Left lung (tissue), 10 donors: Measurements from ENCODE around the gene CCDC83. TPM values are rescaled to one million over a fixed set of nuclear protein-coding genes. Genes with fewer than 3 reads are reported as not detected.
"Not testable (repeated sequence)": the region's sequence is repeated elsewhere in the genome, so short reads cannot be mapped to it uniquely, and the experiment has no call there.

Experiments
- ATAC-seq: fragments of 200-7000 bp; cut with Tn5 transposase; one replicate; pipeline ENCODE4 v1.9.1; 2020; ENCODE audit warnings: moderate library complexity
- DNase-seq, 4 donors: peaks; one replicate each; pipeline ENCODE4 v3.0.0-alpha.2; 2013 to 2020
- H3K27ac ChIP-seq, 2 donors: fragments of 200-600 bp; sonication (generic) in 1 of 2; one replicate each; pipeline versions ENCODE4 v1.5.0 to v1.8.0; 2020 to 2021
- H3K27me3 ChIP-seq, 2 donors: fragments of 200-600 bp; sonication (generic) in 1 of 2; one replicate each; pipeline versions ENCODE4 v1.5.0 to v1.8.0; 2020 to 2021
- H3K36me3 ChIP-seq, 2 donors: fragments of 200-600 bp; sonication (generic) in 1 of 2; one replicate each; pipeline versions ENCODE4 v1.5.0 to v1.8.0; 2020 to 2021
- H3K4me1 ChIP-seq, 2 donors: fragments of 200-600 bp; one replicate each; pipeline ENCODE4 v1.8.0; 2021
- H3K4me3 ChIP-seq, 2 donors: fragments of 200-600 bp; sonication (generic) in 1 of 2; one replicate each; pipeline versions ENCODE4 v1.5.0 to v1.8.0; 2020 to 2021; ENCODE audit warnings: mild to moderate bottlenecking in 1 of 2
- H3K9me3 ChIP-seq, 2 donors: fragments of 200-600 bp; sonication (generic) in 1 of 2; one replicate each; pipeline versions ENCODE4 v1.5.0 to v1.8.0; 2020 to 2021
- intact Hi-C, 2 donors: fragments of 100-400 bp; cut with DNase I; formaldehyde crosslinking; loops; one replicate each; pipeline versions ENCODE4 v1.11.2 to v1.14.2; 2022
- polyA plus RNA-seq, 6 donors: library from polyadenylated mRNA; unstranded; fragments of 120-200 nt; gene quantifications; one replicate each; pipeline ENCODE4 v1.2.1, GENCODE V29; 2013; ENCODE audit not compliant: insufficient read length in 6 of 6
- total RNA-seq, 2 donors: library from RNA; stranded (reverse); fragmentation: NEBNext Ultra II Directional; extraction: Animal tissue kit (Norgen Biotek cat#: 25700); gene quantifications; one replicate each; pipeline ENCODE4 v1.2.1, GENCODE V29; 2021
- TF ChIP-seq, protein P1 (sequence below), 2 donors: fragments of 200-600 bp; sonication (generic) in 1 of 2; IDR thresholded peaks; one replicate each; pipeline versions ENCODE4 v1.5.0 to v1.8.0; 2021; ENCODE audit warnings: antibody characterized with exemption in 2 of 2
- donor health status: DM: no; HTN: yes; CAD: no.
- donor health status: DM: no; HTN: no; CAD: no.

Gene CCDC83
- total and polyA plus RNA-seq, 8 donors, result not detected

DNA sequence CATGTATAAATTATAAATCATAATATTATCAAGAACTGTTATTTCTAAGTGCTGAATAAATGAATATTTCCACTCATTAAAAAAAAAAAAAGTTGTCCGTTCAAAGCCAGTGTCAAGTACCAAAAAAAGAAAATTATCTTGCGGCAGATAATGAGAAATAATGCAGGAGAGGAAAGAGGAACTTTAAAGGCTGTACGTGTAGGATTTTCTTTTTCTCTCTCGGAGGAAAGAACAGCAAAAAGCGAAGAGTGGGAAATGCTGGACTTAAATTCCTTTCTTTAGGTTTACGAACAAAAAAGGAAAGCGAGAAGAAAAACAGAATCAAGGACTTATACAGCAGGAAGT lies 999 bp upstream of the CCDC83 start:
- intact Hi-C loops, result no loop called here
- Histone ChIP-seq H3K27me3 (no peaks in the 10 kb centered on the region), H3K27ac (peak overlapping the region; percentile 83 to 91), H3K4me1 (peaks cover 3 to 15% of the 10 kb centered on the region in 2 donors), H3K4me3 (peak overlapping the region; percentile 30 to 43), H3K36me3 (no peaks in the 10 kb centered on the region), H3K9me3 (no peaks in the 10 kb centered on the region)
- no peak for DNase-seq
- TF ChIP-seq, protein P1, sequence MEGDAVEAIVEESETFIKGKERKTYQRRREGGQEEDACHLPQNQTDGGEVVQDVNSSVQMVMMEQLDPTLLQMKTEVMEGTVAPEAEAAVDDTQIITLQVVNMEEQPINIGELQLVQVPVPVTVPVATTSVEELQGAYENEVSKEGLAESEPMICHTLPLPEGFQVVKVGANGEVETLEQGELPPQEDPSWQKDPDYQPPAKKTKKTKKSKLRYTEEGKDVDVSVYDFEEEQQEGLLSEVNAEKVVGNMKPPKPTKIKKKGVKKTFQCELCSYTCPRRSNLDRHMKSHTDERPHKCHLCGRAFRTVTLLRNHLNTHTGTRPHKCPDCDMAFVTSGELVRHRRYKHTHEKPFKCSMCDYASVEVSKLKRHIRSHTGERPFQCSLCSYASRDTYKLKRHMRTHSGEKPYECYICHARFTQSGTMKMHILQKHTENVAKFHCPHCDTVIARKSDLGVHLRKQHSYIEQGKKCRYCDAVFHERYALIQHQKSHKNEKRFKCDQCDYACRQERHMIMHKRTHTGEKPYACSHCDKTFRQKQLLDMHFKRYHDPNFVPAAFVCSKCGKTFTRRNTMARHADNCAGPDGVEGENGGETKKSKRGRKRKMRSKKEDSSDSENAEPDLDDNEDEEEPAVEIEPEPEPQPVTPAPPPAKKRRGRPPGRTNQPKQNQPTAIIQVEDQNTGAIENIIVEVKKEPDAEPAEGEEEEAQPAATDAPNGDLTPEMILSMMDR (IDR thresholded peaks at IDR 0.05), result no peak
- no peak for ATAC-seq

DNA sequence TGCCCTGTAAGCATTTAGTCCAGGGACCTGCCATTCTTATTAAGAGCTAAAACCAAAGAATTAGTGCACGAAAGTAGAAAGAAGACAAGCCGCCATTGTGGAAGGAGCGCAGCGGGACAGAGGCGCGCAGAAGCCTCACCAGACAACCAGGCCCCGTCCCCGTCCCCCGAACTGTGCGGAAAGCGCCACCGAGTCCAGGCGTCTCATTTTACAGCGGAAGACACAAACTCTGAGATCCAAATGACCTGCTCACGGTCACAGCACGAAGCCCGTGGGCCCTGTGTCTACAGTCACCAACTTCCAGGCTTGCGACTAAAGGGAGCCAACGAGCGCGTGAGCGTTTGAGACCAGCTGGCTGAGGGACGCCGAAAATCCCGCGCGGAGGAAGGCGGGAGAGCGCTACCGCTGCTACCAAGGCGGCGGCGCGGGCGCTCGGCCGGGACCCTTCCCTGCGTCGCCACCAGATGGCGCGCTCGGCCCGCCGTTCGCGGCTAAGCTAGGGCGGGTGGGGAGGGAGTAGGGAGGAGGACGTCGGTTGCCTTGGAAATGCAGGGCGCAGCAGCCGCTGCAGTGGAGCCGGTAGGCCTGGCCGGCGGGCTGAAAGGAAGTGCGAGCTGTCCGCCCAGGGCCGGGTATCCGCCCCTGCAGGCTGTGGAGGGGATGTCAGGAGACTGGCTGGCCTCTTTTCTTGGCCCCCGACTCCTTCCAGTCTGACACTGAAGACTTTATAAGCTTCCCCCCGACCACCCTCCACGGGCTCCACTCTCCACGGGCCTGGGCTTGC lies 434 bp upstream of the CCDC83 start:
- Histone ChIP-seq H3K27me3 (no peaks in the 10 kb centered on the region), H3K36me3 (no peaks in the 10 kb centered on the region), H3K9me3 (no peaks in the 10 kb centered on the region), H3K27ac (peak overlapping the region; percentile 83 to 91), H3K4me3 (peak overlapping the region; percentile 30 to 43), H3K4me1 (peaks cover 3 to 15% of the 10 kb centered on the region in 2 donors)
- intact Hi-C loops, result no loop called here
- peak; percentile 89 to 99 (median 96) for DNase-seq
- TF ChIP-seq, protein P1 (IDR thresholded peaks at IDR 0.05), result peak; percentile 91 to 98
- ATAC-seq, result peak; percentile 100

DNA sequence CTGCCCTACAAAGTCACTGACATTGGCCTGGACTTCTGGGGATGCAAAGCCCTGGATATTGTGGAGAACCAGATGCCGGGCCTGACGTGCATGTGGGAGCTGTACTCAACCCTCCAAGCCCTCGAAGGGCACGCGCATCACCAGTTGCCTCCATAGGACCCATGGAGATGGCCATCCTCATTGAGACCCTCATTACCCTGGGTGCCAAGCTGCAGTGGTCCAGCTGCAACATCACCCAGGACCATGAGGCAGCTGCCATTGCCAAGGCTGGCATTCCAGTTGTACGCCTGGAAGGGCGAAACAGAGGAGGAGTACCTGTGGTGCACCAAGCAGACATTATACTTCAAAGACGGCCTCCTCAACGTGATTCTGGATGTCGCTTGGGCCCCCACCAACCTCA lies 1.9 kb downstream of the CCDC83 start:
- no peaks in the 10 kb centered on the region for H3K27me3 ChIP-seq
- no peaks in the 10 kb centered on the region for H3K36me3 ChIP-seq
- H3K27ac ChIP-seq, result no peak overlapping the region
- intact Hi-C loops, result no loop called here
- DNase-seq, result no peak
- ATAC-seq, result no peak
- H3K4me3 ChIP-seq, result no peak overlapping the region
- peaks cover 3 to 15% of the 10 kb centered on the region in 2 donors for H3K4me1 ChIP-seq
- TF ChIP-seq, protein P1 (IDR thresholded peaks at IDR 0.05), result no peak
- no peaks in the 10 kb centered on the region for H3K9me3 ChIP-seq

DNA sequence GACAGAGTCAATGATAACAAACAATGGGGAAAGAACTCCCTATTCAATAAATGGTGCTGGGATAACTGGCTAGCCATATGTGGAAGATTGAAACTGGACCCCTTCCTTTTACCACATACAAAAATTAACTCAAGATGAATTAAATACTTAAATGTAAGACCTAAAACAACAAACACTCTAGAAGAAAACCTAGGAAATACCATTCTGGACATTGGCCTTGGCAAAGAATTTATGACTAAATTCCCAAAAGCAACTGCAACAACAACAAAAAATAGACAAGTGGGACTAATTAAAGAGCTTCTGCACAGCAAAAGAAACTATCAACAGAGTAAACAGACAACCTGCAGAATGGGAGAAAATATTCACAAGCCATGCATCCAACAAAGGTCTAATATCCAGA lies 4.4 kb downstream of the CCDC83 start:
- ATAC-seq, H3K27ac ChIP-seq, H3K9me3 ChIP-seq, DNase-seq, intact Hi-C loops, H3K4me1 ChIP-seq, H3K27me3 ChIP-seq, H3K4me3 ChIP-seq, H3K36me3 ChIP-seq: not testable (repeated sequence)

DNA sequence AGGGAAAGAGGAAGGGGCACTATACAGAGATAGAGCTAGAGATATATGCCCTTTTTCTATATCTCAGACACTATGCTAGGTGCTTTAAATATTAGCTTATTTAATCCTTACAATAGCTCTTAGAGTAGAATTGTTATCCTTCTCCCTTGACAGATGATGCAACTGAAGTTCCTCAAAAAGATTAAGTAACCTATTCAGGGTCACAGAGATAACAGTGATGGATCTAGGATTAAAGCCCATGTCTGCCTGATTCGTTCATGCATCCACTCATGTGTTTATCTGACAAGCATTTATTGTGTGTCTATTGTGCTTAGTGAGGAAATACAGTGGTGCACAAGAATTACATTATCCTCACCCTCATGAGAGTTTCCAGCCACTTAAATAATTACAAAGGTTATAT lies 8.7 kb downstream of the CCDC83 start:
- no peaks in the 10 kb centered on the region for H3K9me3 ChIP-seq
- no peaks in the 10 kb centered on the region for H3K36me3 ChIP-seq
- H3K27ac ChIP-seq, result no peak overlapping the region
- TF ChIP-seq, protein P1 (IDR thresholded peaks at IDR 0.05), result no peak
- no peaks in the 10 kb centered on the region for H3K4me1 ChIP-seq
- no peak overlapping the region for H3K4me3 ChIP-seq
- intact Hi-C loops, result loop anchor here in 1 of 2 donors (10.0 kb wide), 1 partner anchor 351 kb away; no protein-coding TSS in a partner anchor
- no peak for ATAC-seq
- no peak for DNase-seq
- no peaks in the 10 kb centered on the region for H3K27me3 ChIP-seq
